ENCODE measurements around the gene COQ5. TPM values are rescaled to one million over a fixed set of nuclear protein-coding genes. Genes with fewer than 3 reads are reported as not detected.

COQ5 gene
- total RNA-seq, 1 donor from 2014 or later: 30.5 TPM

DNA sequence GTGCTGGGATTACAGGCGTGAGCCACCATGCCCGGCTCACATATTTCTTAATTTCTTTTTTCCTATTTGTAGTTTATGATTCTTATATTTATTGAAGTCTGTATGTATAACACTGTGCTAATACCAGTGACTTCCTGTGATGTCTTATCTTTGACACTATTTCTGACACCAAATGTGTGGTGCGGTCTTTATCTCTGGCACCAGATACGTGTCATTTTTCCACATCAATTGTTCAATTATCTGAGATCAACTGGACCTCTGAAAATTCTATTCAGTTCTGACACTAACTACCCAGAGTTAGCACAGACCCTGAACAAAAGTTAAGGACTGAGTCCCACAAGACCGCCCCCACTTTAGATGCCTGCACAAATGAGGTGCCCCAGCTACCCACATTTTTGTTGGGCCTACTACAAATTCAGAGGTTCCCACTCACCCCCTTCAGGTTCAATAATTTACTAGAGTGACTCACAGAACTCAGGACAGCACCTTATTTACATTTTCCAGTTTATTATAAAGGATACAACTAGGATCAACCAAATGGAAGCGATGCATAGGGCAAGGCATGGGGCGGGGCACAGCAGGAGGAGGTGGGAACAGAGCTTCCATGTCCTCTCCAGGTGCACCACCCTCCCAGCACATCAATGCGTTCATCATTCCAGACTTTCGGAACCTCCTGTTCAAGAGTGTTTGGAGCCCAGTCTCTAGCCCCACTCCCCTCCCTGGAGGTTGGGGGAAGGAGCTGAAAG is 47.8 kb downstream of the COQ5 start:
- DNase-seq: no peak

DNA sequence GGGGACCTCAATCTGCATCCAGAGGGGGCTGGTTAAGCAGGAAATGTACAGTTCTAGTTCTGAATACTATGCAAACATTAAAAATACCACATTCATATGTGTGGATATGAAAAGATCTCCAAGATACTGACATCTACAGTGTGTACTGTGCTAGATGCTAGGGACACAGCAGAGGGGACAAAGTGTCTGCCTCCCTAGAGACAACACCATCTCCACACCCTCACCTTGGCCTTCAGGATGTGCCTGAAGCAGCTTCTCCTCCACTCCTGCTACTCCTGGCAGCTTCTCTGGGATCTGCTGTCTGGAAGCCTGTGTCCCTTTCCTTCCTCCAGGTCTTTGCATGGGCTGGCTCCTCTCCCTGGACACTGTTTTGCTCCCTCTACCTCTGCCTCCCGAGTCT is 48.7 kb downstream of the COQ5 start:
- no peak for DNase-seq

DNA sequence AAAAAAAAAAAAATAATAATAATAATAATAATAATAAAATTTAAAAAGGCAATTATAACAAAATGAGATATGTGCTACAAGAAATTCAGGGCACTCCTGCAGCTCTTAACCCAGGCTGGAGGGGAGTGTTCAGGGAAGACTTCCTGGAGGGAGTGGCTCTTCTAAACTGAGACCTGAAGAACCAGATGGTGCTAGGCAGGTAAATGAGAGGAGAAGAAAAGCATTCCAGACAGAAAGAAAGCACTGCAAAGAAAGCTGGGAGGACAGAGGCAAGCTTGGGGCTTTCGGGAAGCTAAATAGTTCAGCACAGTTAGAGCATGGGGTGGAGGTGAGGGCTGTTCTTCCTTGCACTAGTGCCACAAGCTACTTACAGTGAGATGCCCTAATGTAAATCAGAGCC is 49.5 kb downstream of the COQ5 start:
- no peak for DNase-seq

DNA sequence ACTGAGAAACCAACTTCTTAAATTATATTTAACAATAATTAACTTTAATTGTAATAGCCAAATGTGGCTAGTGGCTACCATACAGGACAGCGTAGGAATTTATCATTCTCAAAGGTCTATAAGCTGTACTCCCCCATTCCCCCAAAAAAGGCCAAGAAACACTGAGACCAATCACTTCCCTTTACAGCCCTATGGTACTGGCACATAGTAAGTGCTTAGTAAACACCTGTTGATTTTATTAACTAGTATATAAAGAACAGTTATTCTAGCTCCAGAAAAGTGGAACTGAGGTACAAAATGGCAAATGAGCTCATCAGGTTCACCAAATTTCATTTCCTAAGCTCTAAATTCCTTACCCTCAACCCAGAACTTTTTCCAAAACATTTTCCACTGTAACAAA is 53.3 kb downstream of the COQ5 start:
- no peak for DNase-seq

DNA sequence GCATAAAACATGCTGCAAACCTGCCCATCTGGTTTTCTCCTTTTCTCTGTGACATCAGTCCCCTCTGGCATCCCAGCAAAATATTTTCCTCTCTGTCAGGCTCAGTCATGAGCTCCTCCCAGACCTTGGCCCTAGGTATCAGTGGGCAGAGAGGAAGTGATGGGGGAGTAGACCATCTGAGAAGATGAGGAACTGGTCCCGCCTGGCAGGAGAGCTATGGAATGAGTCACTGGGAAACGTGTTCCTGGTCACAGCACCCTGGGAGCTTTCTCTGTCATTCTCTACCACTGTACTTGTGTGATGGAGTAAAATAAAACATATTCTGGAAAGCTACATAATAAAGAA is 54.4 kb downstream of the COQ5 start:
- DNase-seq: peak; percentile 8

DNA sequence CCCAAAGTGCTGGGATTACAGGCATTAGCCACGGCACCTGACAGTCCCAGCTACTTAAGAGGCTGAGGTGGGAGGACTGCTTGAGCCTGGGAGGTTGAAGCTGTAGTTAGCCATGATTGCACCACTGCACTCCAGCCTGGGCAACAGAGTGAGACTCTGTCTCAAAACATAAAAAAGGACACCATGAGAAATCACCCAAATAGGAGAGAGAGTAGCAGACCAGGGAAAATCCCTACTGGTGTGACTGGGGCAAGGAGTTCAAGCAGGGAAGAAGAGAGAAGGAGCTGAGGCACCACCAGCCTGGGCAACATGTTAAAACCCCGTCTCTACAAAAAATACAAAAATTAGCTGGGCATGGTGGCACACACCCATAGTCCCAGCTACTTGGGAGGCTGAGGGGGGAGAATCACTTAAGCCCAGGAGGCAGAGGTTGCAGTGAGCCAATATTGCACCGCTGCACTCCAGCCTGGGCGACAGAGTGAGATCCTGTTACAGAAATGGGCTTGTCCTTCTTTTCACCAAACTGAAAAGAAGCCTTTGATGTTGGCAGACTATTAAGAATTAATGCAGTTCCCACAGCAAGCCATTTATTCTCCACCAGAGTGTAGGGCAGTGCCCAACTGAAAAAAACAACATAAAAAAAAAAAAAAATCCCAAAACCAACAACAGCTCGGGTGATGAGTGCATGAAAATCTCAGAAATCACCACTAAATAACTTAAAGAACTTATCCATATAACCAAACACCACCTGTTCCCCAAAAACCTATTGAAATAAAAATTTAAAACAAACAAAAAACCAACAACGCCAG is 54.9 kb downstream of the COQ5 start:
- no peak for DNase-seq

DNA sequence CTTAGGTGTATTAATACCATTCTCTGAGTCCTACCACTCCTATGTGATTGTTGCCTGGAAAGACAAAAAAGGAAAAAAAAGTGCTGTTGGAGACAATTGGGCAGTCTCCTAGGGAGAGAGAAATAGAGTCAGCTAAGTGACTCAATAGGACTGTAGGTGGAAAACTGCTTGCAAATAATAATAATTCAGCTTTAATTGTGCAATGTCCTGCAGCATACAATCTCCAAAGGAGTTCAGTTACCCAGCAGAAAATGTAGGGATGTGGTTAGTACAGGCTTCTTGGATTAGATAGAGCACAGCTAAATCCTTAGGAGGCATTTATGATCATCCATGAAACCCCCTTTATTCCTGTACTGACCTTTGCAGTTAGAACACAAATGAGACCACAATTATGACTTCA is 56.4 kb downstream of the COQ5 start:
- DNase-seq: no peak

DNA sequence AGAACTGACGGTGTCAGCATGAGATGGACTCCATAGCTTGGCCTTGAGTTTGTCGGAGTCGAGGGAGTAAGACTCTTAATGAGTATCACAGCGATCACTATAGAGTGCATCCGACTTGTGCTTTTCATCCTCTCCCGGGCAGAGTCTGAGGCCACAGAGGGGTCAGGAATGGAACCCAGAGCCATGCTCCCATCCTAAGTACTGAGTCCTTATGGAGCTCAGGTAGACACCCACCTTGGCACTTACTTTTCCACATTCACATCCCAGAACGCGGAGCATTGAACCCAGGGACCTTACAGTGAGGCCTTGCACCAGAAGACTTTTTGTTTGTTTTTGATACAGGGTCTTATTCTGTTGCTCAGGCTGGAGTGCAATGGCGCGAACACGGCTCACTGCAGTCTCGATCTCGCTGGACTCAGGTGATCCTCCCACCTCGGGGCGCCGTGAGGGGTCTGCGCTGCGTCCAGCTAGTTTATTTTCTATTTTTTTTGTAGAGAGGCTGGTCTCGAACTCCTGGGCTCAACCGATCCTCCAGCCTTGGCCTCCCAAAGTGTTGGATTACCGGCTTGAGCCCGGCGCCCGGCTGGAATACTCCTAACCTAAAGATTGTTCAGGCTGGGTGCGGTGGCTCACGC is 58.7 kb downstream of the COQ5 start:
- DNase-seq: no peak

DNA sequence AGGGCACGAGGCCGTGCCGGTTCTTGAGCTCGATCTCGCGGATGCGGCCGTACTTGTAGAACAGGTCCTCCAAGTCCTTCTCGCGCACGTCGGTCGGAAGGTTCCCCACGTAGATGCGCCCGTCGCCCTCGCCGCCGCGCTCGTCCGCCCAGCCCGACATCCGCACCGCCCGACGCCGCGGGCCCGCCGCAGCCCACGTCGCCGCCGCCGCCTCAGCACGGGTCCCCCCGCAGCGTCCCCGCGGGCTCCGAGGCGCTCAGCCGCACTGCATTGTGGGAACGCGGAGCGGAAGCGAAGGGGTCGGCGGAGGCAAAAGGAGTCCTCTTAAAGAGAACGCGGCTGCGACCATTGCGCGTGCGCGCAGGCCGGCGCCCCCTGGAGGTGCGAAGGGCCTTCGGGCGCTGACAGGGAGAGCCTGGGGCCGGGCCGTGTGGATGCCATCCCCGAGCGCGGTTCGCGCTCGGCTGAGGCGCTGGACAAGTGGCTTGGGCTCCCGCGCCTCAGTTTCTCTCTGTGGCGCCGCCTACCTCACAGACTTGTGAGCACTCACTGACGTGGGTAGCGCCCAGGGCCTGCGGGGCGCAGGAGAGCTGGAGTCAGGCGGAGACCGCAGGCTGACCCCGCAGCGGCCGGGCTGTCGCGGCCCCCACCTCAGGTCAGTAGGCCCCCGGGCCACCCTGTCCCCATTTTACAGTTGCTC is 59.4 kb downstream of the COQ5 start, which contains the start of gene SRSF9:
Gene SRSF9, minus strand, starts transcription at position 299 of the 700 bp plus-strand sequence. Its CDS starts 139 bp downstream, at position 160.
- peak; percentile 92 for DNase-seq

DNA sequence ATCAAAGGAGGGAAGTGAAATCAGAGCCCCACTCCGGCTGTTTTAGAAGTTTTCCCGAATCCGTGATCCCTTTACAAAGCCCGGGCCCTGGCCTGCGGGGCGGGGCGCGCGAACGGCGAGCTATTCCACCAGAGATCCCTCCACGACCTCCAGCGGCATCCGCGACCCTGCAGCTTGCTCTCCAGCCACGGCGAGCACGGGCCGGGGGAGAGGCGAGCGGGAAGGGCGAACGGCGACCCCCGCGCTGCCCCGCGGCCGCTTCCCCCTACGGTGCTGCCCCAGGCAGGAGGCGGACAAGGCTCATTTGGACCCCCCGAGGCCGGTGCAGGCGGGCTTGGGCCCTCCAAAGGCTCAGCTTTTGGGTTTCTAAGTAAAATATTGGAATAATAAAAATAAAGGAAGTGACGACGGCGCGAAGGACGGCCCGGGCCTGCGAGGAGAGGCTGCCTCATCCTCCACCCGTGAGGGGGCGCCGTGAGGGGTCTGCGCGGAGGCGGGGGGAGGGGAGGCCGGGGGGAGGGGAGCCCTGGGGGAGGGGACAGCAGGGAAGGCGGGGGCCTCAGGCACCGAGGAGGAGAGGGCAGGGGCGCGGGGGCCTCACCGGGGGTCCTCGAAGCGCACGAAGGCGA is 60.0 kb downstream of the COQ5 start:
- DNase-seq: peak; percentile 67

DNA sequence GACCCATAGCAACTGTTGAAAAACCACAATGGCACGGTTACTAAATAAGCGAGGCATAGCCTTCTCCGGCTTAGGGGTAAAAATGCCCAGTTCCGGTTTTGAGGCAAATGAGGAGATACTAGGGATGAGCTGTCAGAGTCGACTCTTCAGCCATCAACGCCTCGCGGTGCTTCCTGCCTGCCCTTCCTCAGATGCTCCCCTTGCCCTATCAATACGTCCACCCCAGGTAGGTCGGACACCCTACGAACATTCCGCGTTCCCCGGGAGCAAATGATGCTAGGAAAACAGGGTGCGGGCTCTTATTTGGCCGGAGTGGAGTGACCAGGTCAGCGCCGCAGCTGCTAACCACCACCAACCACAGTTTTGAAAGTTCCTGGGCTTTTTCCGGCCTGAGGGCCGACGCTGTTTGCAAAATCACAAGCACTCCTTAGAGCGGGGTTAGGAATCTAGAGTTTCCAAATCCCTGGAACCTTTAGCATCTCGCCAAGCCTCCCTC is 60.6 kb downstream of the COQ5 start:
- DNase-seq: no peak

DNA sequence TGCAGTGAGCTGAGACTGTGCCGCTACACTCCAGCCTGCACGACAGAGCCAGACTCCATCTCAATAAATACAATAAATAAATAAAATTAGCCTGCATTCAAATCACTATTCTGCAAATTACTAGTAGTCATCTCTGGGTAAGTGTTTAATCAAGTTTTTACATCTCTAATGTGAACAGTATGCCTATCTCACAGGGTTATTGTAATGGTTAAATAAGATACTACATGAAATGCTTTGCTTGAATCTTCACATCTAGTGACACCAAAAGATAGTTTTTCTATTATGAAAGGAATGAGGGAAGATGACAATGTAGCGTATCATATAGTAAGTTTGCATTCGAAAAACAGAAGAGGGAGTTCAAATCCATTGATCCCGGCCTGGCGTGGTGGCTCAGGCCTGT is 61.5 kb downstream of the COQ5 start:
- no peak for DNase-seq

DNA sequence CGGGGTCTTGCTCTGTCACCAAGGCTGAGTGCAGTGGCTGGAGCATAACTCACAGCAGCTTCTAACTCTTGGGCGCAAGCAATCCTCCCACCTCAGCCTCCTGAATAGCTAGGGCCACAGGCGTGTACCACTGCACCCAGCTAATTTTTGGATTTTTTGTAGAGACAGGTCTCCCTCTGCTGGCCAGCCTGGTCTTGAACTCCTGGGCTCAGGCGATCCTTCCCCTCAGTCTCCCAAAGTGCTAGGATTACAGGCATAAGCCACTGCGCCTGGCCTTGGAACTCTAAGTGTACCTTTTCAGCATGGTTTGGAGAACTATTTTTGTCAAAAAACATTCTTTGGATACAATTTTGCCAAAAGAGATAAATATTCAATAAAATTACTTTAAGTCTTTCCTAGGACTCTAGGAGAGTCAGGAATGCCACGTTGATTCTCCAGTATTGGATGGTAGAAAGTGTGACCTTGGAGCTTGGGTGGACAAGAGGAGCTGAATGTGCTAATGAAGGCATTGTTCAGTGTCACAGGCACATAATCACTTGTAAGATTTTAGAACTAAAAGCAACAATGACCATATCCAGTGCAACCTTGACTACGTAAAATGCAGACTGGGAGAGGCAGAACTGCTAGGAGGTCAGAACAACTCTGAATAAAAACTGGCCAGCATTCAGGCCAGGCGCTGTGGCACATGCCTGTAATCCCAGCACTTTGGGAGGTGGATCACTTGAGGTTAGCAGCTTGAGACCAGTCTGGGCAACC is 62.2 kb downstream of the COQ5 start:
- DNase-seq: no peak

DNA sequence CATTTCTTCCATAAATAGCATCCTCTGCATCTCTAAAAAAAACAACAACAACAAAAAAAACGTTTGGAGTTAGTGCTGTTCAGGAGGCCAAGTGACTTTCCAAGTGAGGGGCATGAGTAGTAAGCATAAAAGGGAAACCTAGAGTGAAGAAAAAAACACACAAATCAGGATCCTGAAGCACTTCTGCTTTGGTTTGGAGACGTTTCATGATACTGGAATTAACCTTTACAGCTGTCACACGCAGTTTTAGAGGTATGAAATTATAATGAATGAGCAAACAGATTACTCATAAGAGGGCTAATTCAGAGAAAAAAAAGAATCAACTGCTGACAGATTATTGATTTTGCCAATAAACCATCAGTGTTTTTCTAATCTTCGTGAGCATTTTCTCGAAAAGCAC is 63.2 kb downstream of the COQ5 start:
- no peak for DNase-seq

DNA sequence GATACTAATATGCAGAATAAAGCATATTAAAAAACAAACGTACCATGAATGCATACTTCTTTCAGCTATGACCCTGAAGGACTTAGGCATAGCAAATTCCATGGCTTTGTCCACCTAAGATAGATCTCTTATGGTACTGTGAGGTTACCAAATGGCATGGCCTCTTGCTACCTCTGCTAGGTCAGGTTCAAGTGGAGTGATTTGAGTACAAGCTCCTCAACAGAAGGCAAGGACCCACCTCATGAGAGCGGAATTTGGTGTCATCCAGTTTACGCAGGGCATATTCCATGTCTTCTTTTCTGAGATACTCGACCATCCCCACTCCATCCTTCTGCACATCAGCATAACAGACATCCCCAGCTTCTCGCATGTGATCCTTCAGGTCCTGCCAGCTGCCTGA is 65.2 kb downstream of the COQ5 start:
- DNase-seq: no peak

DNA sequence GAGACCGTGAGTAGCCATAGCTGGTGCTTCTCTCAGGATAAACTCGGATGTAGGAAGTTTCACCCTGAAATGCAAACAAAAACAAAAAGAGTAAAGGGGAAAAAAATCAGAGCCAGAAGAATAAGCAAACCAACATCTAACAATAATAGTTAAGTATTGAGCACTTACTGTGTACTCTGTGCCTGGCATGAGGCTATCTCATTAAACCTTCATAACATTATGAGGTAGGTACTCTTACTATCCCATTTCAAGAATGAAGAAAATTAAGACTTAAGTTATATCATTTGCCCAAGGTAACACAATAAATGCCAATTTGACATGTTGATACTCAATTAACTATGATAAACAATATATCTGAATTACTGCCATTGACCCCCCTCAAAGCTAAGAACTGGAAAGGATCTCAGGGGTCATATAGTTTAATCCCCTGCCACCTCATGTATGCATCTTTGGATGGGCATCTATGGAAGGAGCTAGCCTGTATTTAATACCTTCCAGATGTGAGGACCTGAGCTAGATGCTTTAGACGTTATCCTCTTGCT is 66.8 kb downstream of the COQ5 start:
- no peak for DNase-seq

DNA sequence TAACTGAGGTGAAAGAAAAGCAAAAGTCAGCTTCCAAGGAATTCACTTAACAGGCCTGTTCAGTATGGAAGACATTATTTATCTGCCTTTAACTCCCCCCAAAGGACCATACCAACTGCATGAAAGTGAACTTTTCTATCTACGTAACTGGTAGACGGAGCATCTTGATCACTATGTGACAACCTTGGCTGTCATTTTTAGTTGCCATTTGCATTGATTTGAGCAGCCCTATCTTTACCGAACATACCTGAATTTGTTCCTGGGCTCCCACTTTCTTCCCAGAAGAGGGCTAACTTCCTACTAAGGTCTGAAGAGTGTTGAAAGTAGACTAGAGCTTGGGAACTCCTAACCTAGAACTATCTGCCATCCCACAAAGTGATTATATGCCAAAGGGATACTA is 68.8 kb downstream of the COQ5 start:
- no peak for DNase-seq

DNA sequence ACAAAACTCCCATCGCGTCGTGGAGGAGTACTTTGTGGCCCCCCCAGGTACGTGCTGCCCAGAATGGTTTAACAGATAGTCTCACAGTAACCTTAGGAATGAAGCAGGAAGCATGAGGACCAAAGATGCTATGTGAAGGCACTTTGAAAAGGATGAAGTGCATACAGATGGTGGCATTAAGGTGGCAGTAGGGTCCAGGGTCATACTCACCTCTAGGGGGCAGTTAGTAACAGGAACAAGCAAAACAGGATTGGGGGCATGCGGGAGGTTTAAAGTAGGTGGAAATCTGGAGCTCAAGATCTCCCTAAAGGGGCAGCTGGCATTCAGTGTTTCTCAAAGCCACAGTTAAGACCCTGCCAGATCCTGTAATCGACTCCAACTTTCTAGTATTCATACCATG is 71.8 kb downstream of the COQ5 start:
- DNase-seq: no peak

DNA sequence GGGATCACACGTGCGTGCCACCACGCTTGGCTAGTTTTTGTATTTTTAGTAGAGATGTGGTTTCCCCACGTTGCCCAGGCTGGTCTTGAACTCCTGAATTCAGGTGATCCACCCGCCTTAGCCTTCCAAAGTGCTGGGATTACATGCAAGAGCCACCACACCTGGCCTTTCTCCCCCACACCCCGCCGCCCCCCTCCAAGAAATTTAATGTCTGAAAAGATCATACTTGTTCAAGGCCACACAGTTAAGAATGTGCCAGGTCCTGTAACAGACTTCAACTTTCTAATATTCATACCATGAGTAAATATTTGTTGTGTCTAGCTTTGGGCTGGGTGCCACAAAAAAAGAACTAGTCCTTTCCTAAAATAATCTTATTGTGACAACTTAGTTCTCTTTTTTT is 73.7 kb downstream of the COQ5 start:
- no peak for DNase-seq

DNA sequence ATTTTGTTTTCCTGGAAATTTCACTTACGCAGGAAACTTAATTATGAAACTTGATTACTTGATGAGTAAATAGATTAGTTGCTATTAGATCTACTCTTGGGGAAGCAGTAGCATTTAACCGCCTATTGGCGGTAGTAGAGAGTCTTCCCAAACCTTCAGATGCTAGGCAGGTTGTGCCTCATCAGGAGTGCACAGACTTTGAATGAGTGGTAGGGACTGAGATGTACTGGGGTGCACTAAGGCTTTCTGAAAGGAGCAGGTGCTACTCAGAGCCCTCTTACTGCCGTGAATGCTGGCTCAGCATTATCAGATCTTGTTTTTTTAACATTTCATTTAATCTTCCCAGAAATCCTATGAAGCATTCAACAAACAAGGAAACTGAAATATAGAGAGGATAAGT is 75.0 kb downstream of the COQ5 start:
- no peak for DNase-seq
